GM18508 (cell line): ENCODE data around the gene NOL9.

Source experiments
- ATAC-seq: cut with Tn5 transposase; IDR thresholded peaks from one replicate; pipeline ENCODE4 v1.9.1; 2021; ENCODE audit warnings: moderate number of reproducible peaks; ENCODE audit not compliant: insufficient read depth, unreplicated experiment

NOL9 gene

GRCh38 chr1:6474815-6475282 lies 79.5 kb downstream of the NOL9 start:
- ATAC-seq: no peak

- no peak for ATAC-seq
These were observed 80.1 kb downstream of the NOL9 start for GRCh38 chr1:6473974-6474814.

- ATAC-seq: no peak
These were observed 81.2 kb downstream of the NOL9 start for GRCh38 chr1:6473156-6473555.

GRCh38 chr1:6472391-6472790 lies 81.9 kb downstream of the NOL9 start:
- no peak for ATAC-seq

- ATAC-seq: no peak
These were observed 82.3 kb downstream of the NOL9 start for GRCh38 chr1:6471970-6472368.
